Neural cell (in vitro differentiated cells): ENCODE measurements around the gene RP9. TPM values are rescaled to one million over a fixed set of nuclear protein-coding genes. Genes with fewer than 3 reads are reported as not detected.

Experiments
- H2AFZ ChIP-seq: fragments of 200-600, 300-800 bp; sonication (generic), shearing (Covaris generic); 2 replicates; pipeline ENCODE4 v1.6.0; 2014; ENCODE audit warnings: low read depth, mild to moderate bottlenecking, antibody characterized with exemption, low read length, moderate library complexity
- H3F3A ChIP-seq: fragments of 200-600 bp; shearing (Covaris generic); 2 replicates; pipeline ENCODE4 v1.6.1; 2016; ENCODE audit warnings: mild to moderate bottlenecking, moderate library complexity, mixed read lengths, antibody characterized with exemption, low read length; ENCODE audit not compliant: insufficient read depth, poor library complexity, severe bottlenecking
- H3K27ac ChIP-seq: fragments of 200-600, 300-800 bp; sonication (generic), shearing (Covaris generic); 2 replicates; pipeline ENCODE4 v1.5.1; 2014; ENCODE audit warnings: mild to moderate bottlenecking, low read length, moderate library complexity
- H3K27me3 ChIP-seq: fragments of 300-800, 200-600 bp; sonication (generic), shearing (Covaris generic); 2 replicates; pipeline ENCODE4 v1.6.0; 2014; ENCODE audit warnings: mild to moderate bottlenecking, low read depth, low read length, moderate library complexity; ENCODE audit not compliant: insufficient read depth
- H3K36me3 ChIP-seq: fragments of 300-800, 200-600 bp; sonication (generic), shearing (Covaris generic); 2 replicates; pipeline ENCODE4 v1.5.1; 2014; ENCODE audit warnings: mild to moderate bottlenecking, antibody characterized with exemption, low read length, moderate library complexity; ENCODE audit not compliant: insufficient read depth
- H3K4me2 ChIP-seq: fragments of 300-800, 200-600 bp; sonication (generic), shearing (Covaris generic); 2 replicates; pipeline ENCODE4 v1.6.0; 2014; ENCODE audit warnings: mild to moderate bottlenecking, low read length
- H3K4me3 ChIP-seq: fragments of 300-800, 200-600 bp; sonication (generic), shearing (Covaris generic); 2 replicates; pipeline ENCODE4 v1.5.1; 2014; ENCODE audit warnings: mild to moderate bottlenecking, low read length, moderate library complexity
- H3K79me2 ChIP-seq: fragments of 200-600 bp; shearing (Covaris generic); replicated peaks from 2 replicates; pipeline ENCODE4 v1.6.0; 2014; ENCODE audit warnings: mild to moderate bottlenecking, low read length, moderate library complexity; ENCODE audit not compliant: insufficient read depth
- H3K9ac ChIP-seq: fragments of 300-800, 200-600 bp; sonication (generic), shearing (Covaris generic); 2 replicates; pipeline ENCODE4 v1.6.1; 2016; ENCODE audit warnings: mild to moderate bottlenecking, low read length, mixed read lengths
- H3K9me2 ChIP-seq: fragments of 200-600 bp; shearing (Covaris generic); 2 replicates; pipeline ENCODE4 v1.6.1; 2016; ENCODE audit warnings: mild to moderate bottlenecking, low read length, mixed read lengths; ENCODE audit not compliant: insufficient read depth
- H3K9me3 ChIP-seq: fragments of 200-600, 300-800 bp; sonication (generic), shearing (Covaris generic); 2 replicates; pipeline ENCODE4 v1.6.1; 2016; ENCODE audit warnings: mild to moderate bottlenecking, mixed run types, low read length, moderate library complexity, mixed read lengths
- H4K20me1 ChIP-seq: fragments of 200-600 bp; shearing (Covaris generic); 2 replicates; pipeline ENCODE4 v1.6.1; 2016; ENCODE audit warnings: mild to moderate bottlenecking, mixed run types; ENCODE audit not compliant: insufficient read depth
- CTCF ChIP-seq: fragments of 450-650 bp; IDR thresholded peaks from 2 replicates; pipeline ENCODE4 v1.5.1; 2014; ENCODE audit warnings: antibody characterized with exemption, mild to moderate bottlenecking, moderate library complexity; ENCODE audit not compliant: poor library complexity, severe bottlenecking
- EP300 ChIP-seq: fragments of 450-650 bp; conservative IDR thresholded peaks from 2 replicates; pipeline ENCODE4 v1.6.1; 2014; ENCODE audit warnings: antibody characterized with exemption, mild to moderate bottlenecking, moderate library complexity; ENCODE audit not compliant: poor library complexity, severe bottlenecking
- EZH2 ChIP-seq: fragments of 200-600, 300-800 bp; shearing (Covaris generic), sonication (generic); IDR thresholded peaks from 2 replicates; pipeline ENCODE4 v1.6.1; 2014; ENCODE audit warnings: antibody characterized with exemption, low read length, borderline replicate concordance, mild to moderate bottlenecking; ENCODE audit not compliant: insufficient read depth, poor library complexity, severe bottlenecking
- MXI1 ChIP-seq: fragments of 450-650 bp; conservative IDR thresholded peaks from 2 replicates; pipeline ENCODE4 v1.6.1; 2014; ENCODE audit warnings: antibody characterized with exemption, mild to moderate bottlenecking; ENCODE audit not compliant: poor library complexity, severe bottlenecking
- POLR2AphosphoS5 ChIP-seq: IDR thresholded peaks from 2 replicates; pipeline ENCODE4 v1.6.1; 2012
- RAD21 ChIP-seq: fragments of 450-650 bp; conservative IDR thresholded peaks from 2 replicates; pipeline ENCODE4 v1.6.1; 2014; ENCODE audit warnings: antibody characterized with exemption, mild to moderate bottlenecking, moderate library complexity
- REST ChIP-seq: IDR thresholded peaks from 2 replicates; pipeline ENCODE4 v1.6.1; 2012; ENCODE audit warnings: borderline replicate concordance
- SMC3 ChIP-seq: fragments of 450-650 bp; conservative IDR thresholded peaks from 2 replicates; pipeline ENCODE4 v1.6.1; 2014; ENCODE audit warnings: antibody characterized with exemption, mild to moderate bottlenecking, moderate library complexity; ENCODE audit not compliant: poor library complexity
- TAF1 ChIP-seq: IDR thresholded peaks from 2 replicates; pipeline ENCODE4 v1.6.1; 2012; ENCODE audit warnings: low read depth
- polyA plus RNA-seq: library from polyadenylated mRNA; depleted of rRNA; stranded (reverse); fragments of >200 nt; gene quantifications from 2 replicates; pipeline ENCODE4 v1.2.3, GENCODE V29; 2014

The RP9 gene
- polyA plus RNA-seq, 1 donor from 2014 or later: 36.9 TPM

GRCh38 chr7:33145156-33145555 is 36.0 kb upstream of the RP9 start:
- TF ChIP-seq TAF1: no peak
- TF ChIP-seq EZH2: no peak
- TF ChIP-seq RAD21: no peak
- TF ChIP-seq MXI1: no peak
- TF ChIP-seq CTCF: no peak
- TF ChIP-seq REST: no peak
- no peak for TF ChIP-seq POLR2AphosphoS5
- no peak for TF ChIP-seq SMC3
- no peak for TF ChIP-seq EP300
- no peak overlapping the region for H3K9ac ChIP-seq
- H3K79me2 ChIP-seq: no peaks in the 10 kb centered on the region
- H3K27ac ChIP-seq: no peak overlapping the region
- H3K4me3 ChIP-seq: no peak overlapping the region
- H3K9me3 ChIP-seq: no peaks in the 10 kb centered on the region
- H3K9me2 ChIP-seq: no peaks in the 10 kb centered on the region
- no peak overlapping the region for H3K4me2 ChIP-seq
- H2AFZ ChIP-seq: no peak overlapping the region
- H4K20me1 ChIP-seq: no peaks in the 10 kb centered on the region
- H3K27me3 ChIP-seq: no peaks in the 10 kb centered on the region
- no peaks in the 10 kb centered on the region for H3F3A ChIP-seq
- no peaks in the 10 kb centered on the region for H3K36me3 ChIP-seq

- Histone ChIP-seq H3K36me3 (no peaks in the 10 kb centered on the region), H3K9ac (no peak overlapping the region), H3K9me2 (no peaks in the 10 kb centered on the region), H3K27me3 (no peaks in the 10 kb centered on the region), H3K4me2 (no peak overlapping the region), H3K9me3 (no peaks in the 10 kb centered on the region), H3K79me2 (no peaks in the 10 kb centered on the region), H3F3A (no peaks in the 10 kb centered on the region), H4K20me1 (no peaks in the 10 kb centered on the region), H3K4me3 (no peak overlapping the region), H3K27ac (no peak overlapping the region), H2AFZ (no peak overlapping the region)
- TF ChIP-seq EZH2 (no peak), RAD21 (no peak), REST (no peak), POLR2AphosphoS5 (no peak), CTCF (no peak), EP300 (no peak), SMC3 (no peak), MXI1 (no peak), TAF1 (no peak)
These were observed 35.0 kb upstream of the RP9 start for GRCh38 chr7:33143996-33144718.
